Thymus (tissue), 11 donors: ENCODE measurements around the gene FAM151B. TPM values are rescaled to one million over a fixed set of nuclear protein-coding genes. Genes with fewer than 3 reads are reported as not detected.
"Not testable (repeated sequence)": the region's sequence is repeated elsewhere in the genome, so short reads cannot be mapped to it uniquely, and the experiment has no call there.

ENCODE experiments used
- DNase-seq, 9 donors: peaks; one replicate each; pipeline ENCODE4 v3.0.0-alpha.2; 2013; ENCODE audit warnings: low spot score in 9 of 9, low read depth in 6 of 9, missing footprints in 1 of 9
- H3K27ac ChIP-seq, 2 donors: one replicate each; pipeline ENCODE4 v1.5.1; 2013; ENCODE audit warnings: control low read depth in 1 of 2, low read depth in 1 of 2, low read length in 1 of 2, mild to moderate bottlenecking in 1 of 2, moderate library complexity in 1 of 2
- H3K27me3 ChIP-seq, 2 donors: one replicate each; pipeline ENCODE4 v1.5.1; 2013; ENCODE audit warnings: low read length in 1 of 2; ENCODE audit not compliant: control insufficient read depth in 2 of 2, insufficient read depth in 1 of 2
- H3K36me3 ChIP-seq, 2 donors: one replicate each; pipeline ENCODE4 v1.5.1; 2013; ENCODE audit warnings: low read length in 1 of 2, mild to moderate bottlenecking in 1 of 2, moderate library complexity in 1 of 2; ENCODE audit not compliant: control insufficient read depth in 2 of 2, insufficient read depth in 2 of 2
- H3K4me1 ChIP-seq, 2 donors: one replicate each; pipeline ENCODE4 v1.5.1; 2013; ENCODE audit warnings: low read length in 2 of 2; ENCODE audit not compliant: control insufficient read depth in 2 of 2, insufficient read depth in 2 of 2
- H3K4me3 ChIP-seq, 2 donors: one replicate each; pipeline ENCODE4 v1.5.1; 2013; ENCODE audit warnings: low read length in 2 of 2, control low read depth in 1 of 2, mild to moderate bottlenecking in 1 of 2
- H3K9me3 ChIP-seq, 2 donors: one replicate each; pipeline ENCODE4 v1.5.1; 2013; ENCODE audit warnings: low read length in 1 of 2, mild to moderate bottlenecking in 1 of 2; ENCODE audit not compliant: control insufficient read depth in 2 of 2, insufficient read depth in 1 of 2
- WGBS: extraction: QIAGEN DNeasy Blood & Tissue Kit; methylation state at CpG from one replicate; pipeline ENCODE4 v1.1.7; 2013; 5-methylcytosine and 5-hydroxymethylcytosine counted together
- polyA plus RNA-seq: library from polyadenylated mRNA; stranded (reverse); fragments of 200-250 nt; gene quantifications from one replicate; pipeline ENCODE4 v1.2.3, GENCODE V29; 2013
- total RNA-seq: library from RNA; stranded (reverse); fragments of 120-200 nt; gene quantifications from one replicate; pipeline ENCODE4 v1.2.4, GENCODE V29; 2013
- donor health status: healthy.

FAM151B gene
- total and polyA plus RNA-seq, 2 donors = 0.75 to 1.2 TPM

DNA sequence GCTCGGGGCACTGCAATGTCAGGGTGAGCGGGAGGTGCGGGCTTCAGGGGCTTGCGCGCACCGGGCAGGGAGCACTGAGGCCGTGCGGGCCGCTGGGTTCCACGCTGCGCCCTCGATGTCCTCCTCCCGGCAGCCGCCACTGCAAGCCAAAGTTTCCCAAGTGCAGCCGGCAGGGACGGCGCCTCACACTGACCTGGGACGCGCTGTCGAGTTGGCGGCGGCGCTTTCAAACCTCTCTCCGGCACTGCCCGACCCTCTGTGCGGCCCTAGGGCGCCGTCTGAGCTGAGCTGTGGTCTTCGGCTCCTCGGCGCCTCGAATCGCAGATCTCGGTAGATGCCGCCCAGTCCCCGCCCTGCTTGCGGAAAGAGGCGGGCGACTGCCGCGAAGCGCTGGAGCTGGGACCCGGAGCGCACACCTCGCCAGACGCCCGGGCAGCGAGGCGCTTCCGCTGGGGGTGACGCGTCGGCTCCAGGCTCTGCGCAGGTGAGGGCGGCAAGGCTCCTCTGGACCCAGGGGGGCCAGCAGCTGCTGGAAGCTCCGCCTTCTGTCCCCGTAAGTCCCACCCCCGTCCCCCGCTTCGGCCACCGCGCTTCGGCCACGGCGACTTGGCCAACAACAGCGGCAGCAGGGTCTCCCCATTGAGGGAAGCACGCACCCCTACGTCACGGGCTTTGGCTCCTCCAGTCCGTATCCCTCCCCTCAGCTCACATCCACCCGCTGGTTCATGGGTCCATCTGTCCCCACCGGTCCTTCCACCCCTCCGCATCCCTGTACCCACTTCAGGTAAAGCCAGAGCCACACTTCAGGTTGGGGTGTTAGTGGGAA is 82.3 kb downstream of the FAM151B start, which contains the start of gene ANKRD34B:
ANKRD34B (minus strand) TSS at position 320 of the 826 bp plus-strand sequence. CDS start 10,261 bp downstream, outside the sequence.
- Histone ChIP-seq H3K9me3 (peaks cover 0 to 2% of the 10 kb centered on the region in 2 donors), H3K27ac (no peak within 1 kb of the TSS), H3K36me3 (no peaks in the 10 kb centered on the region), H3K4me1 (peaks cover 0 to 9% of the 10 kb centered on the region in 2 donors), H3K4me3 (peak within 1 kb of the TSS in 1 of 2 donors; percentile 39), H3K27me3 (peaks cover 43 to 77% of the 10 kb centered on the region in 2 donors)
- peak in 7 of 9 donors; percentile 12 to 57 (median 19) for DNase-seq
- WGBS = 3% methylated on average over 73 of the region's 73 CpGs

DNA sequence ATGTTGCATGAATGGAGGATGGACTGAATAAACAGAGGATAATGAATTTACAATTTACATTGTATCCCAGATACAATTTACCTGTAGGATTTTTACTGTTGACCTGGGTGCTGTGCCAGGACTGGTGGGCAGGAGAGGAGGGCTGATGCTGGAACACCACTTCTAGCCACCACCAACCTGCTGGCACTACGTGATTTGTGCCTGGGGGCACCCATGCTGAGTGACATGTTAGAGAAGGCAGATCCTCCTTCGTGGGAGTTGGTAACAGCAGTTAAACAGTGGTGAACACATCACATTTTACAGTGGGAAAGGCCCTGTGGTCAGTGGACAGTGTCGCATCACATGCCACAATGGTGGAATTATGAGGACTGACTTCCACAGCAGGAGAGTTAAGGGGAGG is 85.2 kb downstream of the FAM151B start:
- Histone ChIP-seq H3K4me3 (no peak overlapping the region), H3K27ac (no peak overlapping the region), H3K4me1 (peaks cover 0 to 9% of the 10 kb centered on the region in 2 donors), H3K27me3 (peaks cover 35 to 57% of the 10 kb centered on the region in 2 donors), H3K36me3 (no peaks in the 10 kb centered on the region), H3K9me3 (peaks cover 0 to 2% of the 10 kb centered on the region in 2 donors)
- 86% methylated on average over 3 of the region's 3 CpGs for WGBS
- DNase-seq = no peak

DNA sequence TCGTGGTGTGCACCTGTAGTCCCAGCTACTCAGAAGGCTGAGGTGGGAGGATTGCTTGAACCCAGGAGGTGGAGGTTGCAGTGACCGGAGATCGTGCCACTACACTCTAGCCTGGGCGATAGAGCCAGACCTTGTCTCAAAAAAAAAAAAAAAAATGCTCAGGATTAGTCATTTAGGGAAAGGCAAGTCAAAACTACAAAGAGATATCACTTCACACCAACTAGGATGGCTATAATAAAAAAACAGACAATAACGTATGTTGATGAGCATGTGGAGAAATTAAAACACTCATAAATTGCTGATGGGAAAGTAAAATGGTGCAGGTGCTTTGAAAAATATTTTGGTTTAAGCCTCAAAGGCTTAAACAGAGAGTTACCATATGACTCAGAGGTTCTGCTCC is 88.5 kb downstream of the FAM151B start:
- no peaks in the 10 kb centered on the region for H3K4me1 ChIP-seq
- no peak for DNase-seq
- no peak overlapping the region for H3K4me3 ChIP-seq
- 96% methylated on average over 5 of the region's 5 CpGs for WGBS
- H3K27ac ChIP-seq = no peak overlapping the region
- no peaks in the 10 kb centered on the region for H3K36me3 ChIP-seq
- peaks cover 8 to 24% of the 10 kb centered on the region in 2 donors for H3K27me3 ChIP-seq
- peaks cover 0 to 2% of the 10 kb centered on the region in 2 donors for H3K9me3 ChIP-seq

DNA sequence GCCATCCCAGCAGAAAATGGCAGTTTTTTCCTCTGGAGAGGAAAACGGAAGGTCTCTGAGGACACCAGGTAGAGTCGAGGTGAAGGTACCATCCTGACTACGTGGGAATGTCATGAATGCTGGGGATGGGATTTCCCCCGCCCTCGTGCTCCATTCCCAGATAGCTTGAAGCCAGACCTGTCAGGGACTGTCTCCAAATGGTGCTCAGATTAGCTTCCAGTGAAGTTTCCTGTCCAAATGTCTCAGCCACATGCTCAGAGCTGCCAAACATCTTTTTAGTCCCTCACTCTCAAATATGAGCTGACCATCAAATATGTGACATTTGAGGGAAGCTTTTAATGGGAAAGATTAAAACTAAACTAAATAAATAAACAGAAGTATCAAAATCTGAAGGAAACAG is 89.8 kb downstream of the FAM151B start:
- H3K36me3 ChIP-seq = no peaks in the 10 kb centered on the region
- WGBS = 59% methylated on average over 5 of the region's 5 CpGs
- DNase-seq = no peak
- H3K4me3 ChIP-seq = no peak overlapping the region
- H3K4me1 ChIP-seq = no peaks in the 10 kb centered on the region
- peaks cover 6 to 14% of the 10 kb centered on the region in 2 donors for H3K27me3 ChIP-seq
- H3K27ac ChIP-seq = no peak overlapping the region
- no peaks in the 10 kb centered on the region for H3K9me3 ChIP-seq

DNA sequence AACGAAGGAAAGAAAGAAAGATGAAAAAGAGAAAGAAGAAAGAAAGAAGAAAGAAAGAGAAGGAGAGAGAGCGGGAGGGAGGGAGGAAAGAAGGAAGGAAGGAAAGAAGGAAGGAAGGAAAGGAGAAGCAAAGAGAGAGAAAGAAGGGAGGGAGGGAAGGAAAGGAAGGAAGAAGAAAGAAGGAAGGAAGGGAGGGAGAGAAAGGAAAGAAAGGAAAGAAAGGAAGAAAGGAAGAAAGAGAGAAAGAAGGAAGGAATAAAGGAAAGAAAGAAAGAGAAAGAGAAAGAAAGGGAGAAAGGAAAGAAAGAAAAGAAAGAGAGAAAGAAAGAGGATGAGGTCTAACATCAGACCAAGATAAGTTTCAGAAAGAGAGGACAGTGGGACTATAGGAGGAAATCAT is 91.2 kb downstream of the FAM151B start:
- no peaks in the 10 kb centered on the region for H3K9me3 ChIP-seq
- DNase-seq = no peak
- H3K36me3 ChIP-seq = no peaks in the 10 kb centered on the region
- H3K4me1 ChIP-seq = no peaks in the 10 kb centered on the region
- no peak overlapping the region for H3K4me3 ChIP-seq
- H3K27ac ChIP-seq = no peak overlapping the region
- WGBS = 98% methylated on average over 2 of the region's 2 CpGs
- H3K27me3 ChIP-seq = peaks cover 0 to 4% of the 10 kb centered on the region in 2 donors

DNA sequence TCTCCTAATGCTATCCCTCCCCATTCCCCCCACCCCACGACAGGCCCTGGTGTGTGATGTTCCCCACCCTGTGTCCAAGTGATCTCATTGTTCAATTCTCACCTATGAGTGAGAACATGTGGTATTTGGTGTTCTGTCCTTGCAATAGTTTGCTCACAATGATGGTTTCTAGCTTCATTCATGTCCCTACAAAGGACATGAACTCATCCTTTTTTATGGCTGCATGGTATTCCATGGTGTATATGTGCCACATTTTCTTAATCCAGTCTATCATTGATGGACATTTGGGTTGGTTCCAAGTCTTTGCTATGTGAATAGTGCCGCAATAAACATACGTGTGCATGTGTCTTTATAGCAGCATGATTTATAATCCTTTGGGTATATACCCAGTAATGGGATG is 92.4 kb downstream of the FAM151B start:
- WGBS = 95% methylated on average over 3 of the region's 3 CpGs
- H3K4me1 ChIP-seq, H3K36me3 ChIP-seq, H3K27ac ChIP-seq, DNase-seq, H3K9me3 ChIP-seq, H3K27me3 ChIP-seq, H3K4me3 ChIP-seq: not testable (repeated sequence)

DNA sequence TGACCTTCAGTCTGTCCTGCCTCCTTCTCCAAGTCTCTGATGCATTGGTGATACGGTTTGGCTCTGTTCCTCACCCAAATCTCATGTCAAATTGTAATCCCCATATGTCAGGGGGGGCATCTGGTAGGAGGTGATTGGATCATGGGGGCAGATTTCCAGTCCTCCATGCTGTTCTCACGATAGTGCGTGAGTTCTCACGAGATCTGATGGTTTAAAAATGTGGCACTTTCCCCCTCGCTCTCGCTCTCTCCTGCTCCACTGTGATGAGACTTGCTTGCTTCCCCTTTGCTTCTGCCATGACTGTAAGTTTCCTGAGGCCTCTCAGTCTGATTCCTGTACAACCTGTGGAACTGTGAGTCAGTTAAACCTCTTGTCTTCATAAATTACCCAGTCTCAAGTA is 96.9 kb downstream of the FAM151B start:
- 95% methylated on average over 6 of the region's 6 CpGs for WGBS
- no peaks in the 10 kb centered on the region for H3K36me3 ChIP-seq
- no peaks in the 10 kb centered on the region for H3K27me3 ChIP-seq
- no peaks in the 10 kb centered on the region for H3K9me3 ChIP-seq
- no peak overlapping the region for H3K27ac ChIP-seq
- DNase-seq = no peak
- H3K4me1 ChIP-seq = no peaks in the 10 kb centered on the region
- no peak overlapping the region for H3K4me3 ChIP-seq

DNA sequence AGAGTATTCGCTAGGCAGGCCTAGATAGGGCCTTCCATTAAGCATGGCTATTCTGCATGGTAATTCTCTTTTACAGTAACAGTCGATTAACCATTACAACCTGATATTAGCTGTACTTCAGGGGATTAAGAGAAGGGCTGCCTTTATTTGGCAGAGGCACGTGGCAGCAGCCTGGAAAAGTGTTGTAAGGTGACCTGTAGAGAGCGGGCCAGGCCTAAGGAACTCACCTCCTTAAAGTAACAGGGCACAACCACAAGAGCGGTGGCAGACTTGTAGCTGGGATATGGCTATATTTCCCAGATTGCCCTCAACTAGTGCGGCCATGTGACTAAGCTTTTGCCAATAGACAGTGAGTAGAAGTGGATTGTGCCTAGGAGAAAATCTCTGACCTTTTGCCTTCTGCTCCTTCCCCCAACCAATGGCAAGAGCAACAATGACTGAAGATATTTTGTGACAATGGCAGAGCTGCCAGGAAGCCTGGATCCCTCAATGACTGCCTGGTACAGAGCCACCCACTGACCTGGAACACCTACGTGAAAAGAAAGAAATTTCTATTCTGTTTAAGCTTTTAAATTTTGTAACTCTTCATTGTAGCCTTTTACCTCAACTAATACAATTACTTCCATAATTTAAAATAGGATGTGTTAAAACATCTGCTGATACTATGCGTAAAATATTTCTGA is 101.1 kb downstream of the FAM151B start:
- no peaks in the 10 kb centered on the region for H3K4me1 ChIP-seq
- WGBS = 88% methylated on average over 8 of the region's 8 CpGs
- no peak overlapping the region for H3K4me3 ChIP-seq
- no peaks in the 10 kb centered on the region for H3K36me3 ChIP-seq
- no peak overlapping the region for H3K27ac ChIP-seq
- no peaks in the 10 kb centered on the region for H3K27me3 ChIP-seq
- no peak for DNase-seq
- no peaks in the 10 kb centered on the region for H3K9me3 ChIP-seq

DNA sequence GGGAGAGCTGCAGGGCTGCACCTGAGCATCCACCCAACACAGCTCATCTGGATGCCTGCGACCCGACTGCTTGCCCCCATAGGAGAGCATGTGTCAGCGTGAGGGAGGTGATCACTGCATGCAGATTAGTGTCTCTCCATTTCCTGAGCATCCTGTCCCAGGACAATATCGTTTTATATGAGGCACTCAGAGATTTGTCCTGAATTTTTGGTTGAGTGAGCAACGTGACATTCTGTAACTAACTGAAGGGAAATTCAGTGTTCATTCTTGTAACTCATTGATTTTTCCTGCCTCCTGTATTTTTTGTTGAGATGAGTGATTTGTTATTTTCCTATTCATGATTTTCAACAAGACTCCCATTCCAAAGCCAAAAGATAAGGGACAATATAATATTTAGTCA is 102.9 kb downstream of the FAM151B start:
- H3K4me1 ChIP-seq = no peaks in the 10 kb centered on the region
- no peak for DNase-seq
- no peak overlapping the region for H3K27ac ChIP-seq
- WGBS = 95% methylated on average over 5 of the region's 5 CpGs
- H3K9me3 ChIP-seq = no peaks in the 10 kb centered on the region
- no peaks in the 10 kb centered on the region for H3K36me3 ChIP-seq
- no peak overlapping the region for H3K4me3 ChIP-seq
- H3K27me3 ChIP-seq = no peaks in the 10 kb centered on the region
